HepG2 (cell line): Measurements from ENCODE around the gene SKP2.

ENCODE experiments used
- CHD4 ChIP-seq: fragments of 200-600 bp; sonication (generic); IDR thresholded peaks from 2 replicates; pipeline ENCODE4 v1.7.0; 2017; ENCODE audit warnings: mild to moderate bottlenecking, low read length, borderline replicate concordance
- GATA4 ChIP-seq: sonication (generic); IDR thresholded peaks from 2 replicates; pipeline ENCODE4 v1.6.1; 2016; ENCODE audit warnings: antibody characterized with exemption, low read depth, borderline replicate concordance
- POLR2A ChIP-seq, 2 experiments: IDR thresholded peaks; 2 replicates each; pipeline ENCODE4 v1.6.1; 2011; ENCODE audit warnings: low read depth in 2 of 2, low read length in 2 of 2, mild to moderate bottlenecking in 1 of 2, moderate library complexity in 1 of 2; ENCODE audit not compliant: insufficient read depth in 1 of 2
- RAD21 ChIP-seq: fragments of 450-650 bp; formaldehyde crosslinking; IDR thresholded peaks from 2 replicates; pipeline ENCODE4 v1.5.0; 2020; ENCODE audit warnings: mild to moderate bottlenecking
- SIN3B ChIP-seq: fragments of 150-350 bp; IDR thresholded peaks from 2 replicates; pipeline ENCODE4 v1.6.1; 2014; ENCODE audit warnings: low read length
- ZNF225 ChIP-seq: sonication (generic); formaldehyde crosslinking; IDR thresholded peaks from 2 replicates; pipeline ENCODE4 v1.4.0; 2020; ENCODE audit warnings: mild to moderate bottlenecking, missing genetic modification reagents
- ZNF317 ChIP-seq: sonication (generic); formaldehyde crosslinking; IDR thresholded peaks from 2 replicates; pipeline ENCODE4 v1.5.0; 2020; ENCODE audit warnings: mild to moderate bottlenecking, missing genetic modification reagents
- ZNF75D ChIP-seq: sonication (generic); formaldehyde crosslinking; IDR thresholded peaks from 2 replicates; pipeline ENCODE4 v1.8.1; 2023; ENCODE audit warnings: missing genetic modification reagents, mild to moderate bottlenecking, borderline replicate concordance
- TF ChIP-seq, protein P1 (sequence below): sonication (generic); formaldehyde crosslinking; IDR thresholded peaks from 2 replicates; pipeline ENCODE4 v1.4.0; 2020; ENCODE audit warnings: mild to moderate bottlenecking, missing genetic modification reagents
- TF ChIP-seq, protein P2 (sequence below): IDR thresholded peaks from 2 replicates; pipeline ENCODE4 v1.6.1; 2016; ENCODE audit warnings: low read depth, borderline replicate concordance
- TF ChIP-seq, protein P3 (sequence below): fragments of 450-650 bp; IDR thresholded peaks from 2 replicates; pipeline ENCODE4 v1.6.1; 2017; ENCODE audit warnings: mild to moderate bottlenecking
- TF ChIP-seq, protein P4 (sequence below): sonication (generic); formaldehyde crosslinking; IDR thresholded peaks from 2 replicates; pipeline ENCODE4 v1.4.0; 2020; ENCODE audit warnings: missing genetic modification reagents
- TF ChIP-seq, protein P5 (sequence below): IDR thresholded peaks from 2 replicates; pipeline ENCODE4 v1.6.1; 2012; ENCODE audit warnings: low read length, improper control_type of control experiment
- TF ChIP-seq, protein P6 (sequence below): sonication (generic); formaldehyde crosslinking; IDR thresholded peaks from 2 replicates; pipeline ENCODE4 v1.4.0; 2020; ENCODE audit warnings: missing genetic modification reagents

DNA sequence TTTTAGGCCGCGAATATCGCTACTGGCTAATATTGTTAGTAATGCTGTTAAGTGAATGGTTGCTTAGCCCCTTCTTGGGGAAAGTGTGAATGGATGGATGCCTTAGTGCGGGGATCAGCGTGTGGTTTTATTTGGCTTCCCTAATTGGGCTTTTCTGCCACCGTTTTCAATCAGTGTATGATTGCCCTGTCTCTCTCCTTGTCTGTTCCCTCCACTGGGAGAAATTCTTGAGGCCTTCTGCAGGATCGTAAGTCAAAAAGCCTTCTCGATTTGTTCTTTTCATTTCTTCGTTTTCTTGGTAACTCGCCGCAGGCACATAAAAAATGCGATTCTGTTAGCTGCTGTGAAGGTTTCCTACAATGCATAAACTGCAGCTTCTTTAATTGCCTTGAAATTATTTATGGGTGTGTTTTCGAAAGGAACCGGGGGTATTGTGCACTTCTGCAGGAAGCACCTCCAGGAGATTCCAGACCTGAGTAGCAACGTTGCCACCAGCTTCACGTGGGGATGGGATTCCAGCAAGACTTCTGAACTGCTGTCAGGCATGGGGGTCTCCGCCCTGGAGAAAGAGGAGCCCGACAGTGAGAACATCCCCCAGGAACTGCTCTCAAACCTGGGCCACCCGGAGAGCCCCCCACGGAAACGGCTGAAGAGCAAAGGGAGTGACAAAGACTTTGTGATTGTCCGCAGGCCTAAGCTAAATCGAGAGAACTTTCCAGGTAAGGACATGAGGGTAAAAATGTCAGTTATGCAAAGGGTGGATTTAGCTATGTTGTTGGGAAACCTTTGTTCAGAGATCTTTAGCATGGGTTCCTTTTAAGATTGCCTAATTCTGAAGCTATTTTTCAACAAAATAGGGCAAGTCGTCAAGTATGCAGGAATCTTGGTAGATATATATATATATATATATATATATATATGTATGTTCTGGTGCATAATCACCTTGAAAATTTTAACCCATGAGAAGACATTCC lies 700 bp downstream of the SKP2 start:
- TF ChIP-seq ZNF225 (no peak), CHD4 (no peak), POLR2A (IDR thresholded peaks at IDR 0.05; ENCODE audit: insufficient read depth in 1 of 2, low read depth in 2 of 2, low read length in 2 of 2) (no peak), GATA4 (no peak), ZNF75D (CRISPR knock-in tag) (no peak), ZNF317 (no peak), RAD21 (no peak), SIN3B (no peak)
- TF ChIP-seq, protein P1, sequence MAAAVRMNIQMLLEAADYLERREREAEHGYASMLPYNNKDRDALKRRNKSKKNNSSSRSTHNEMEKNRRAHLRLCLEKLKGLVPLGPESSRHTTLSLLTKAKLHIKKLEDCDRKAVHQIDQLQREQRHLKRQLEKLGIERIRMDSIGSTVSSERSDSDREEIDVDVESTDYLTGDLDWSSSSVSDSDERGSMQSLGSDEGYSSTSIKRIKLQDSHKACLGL (CRISPR knock-in tag), result no peak
- TF ChIP-seq, protein P2, sequence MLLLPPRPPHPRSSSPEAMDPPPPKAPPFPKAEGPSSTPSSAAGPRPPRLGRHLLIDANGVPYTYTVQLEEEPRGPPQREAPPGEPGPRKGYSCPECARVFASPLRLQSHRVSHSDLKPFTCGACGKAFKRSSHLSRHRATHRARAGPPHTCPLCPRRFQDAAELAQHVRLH (CRISPR knock-in tag), result no peak
- TF ChIP-seq, protein P3, sequence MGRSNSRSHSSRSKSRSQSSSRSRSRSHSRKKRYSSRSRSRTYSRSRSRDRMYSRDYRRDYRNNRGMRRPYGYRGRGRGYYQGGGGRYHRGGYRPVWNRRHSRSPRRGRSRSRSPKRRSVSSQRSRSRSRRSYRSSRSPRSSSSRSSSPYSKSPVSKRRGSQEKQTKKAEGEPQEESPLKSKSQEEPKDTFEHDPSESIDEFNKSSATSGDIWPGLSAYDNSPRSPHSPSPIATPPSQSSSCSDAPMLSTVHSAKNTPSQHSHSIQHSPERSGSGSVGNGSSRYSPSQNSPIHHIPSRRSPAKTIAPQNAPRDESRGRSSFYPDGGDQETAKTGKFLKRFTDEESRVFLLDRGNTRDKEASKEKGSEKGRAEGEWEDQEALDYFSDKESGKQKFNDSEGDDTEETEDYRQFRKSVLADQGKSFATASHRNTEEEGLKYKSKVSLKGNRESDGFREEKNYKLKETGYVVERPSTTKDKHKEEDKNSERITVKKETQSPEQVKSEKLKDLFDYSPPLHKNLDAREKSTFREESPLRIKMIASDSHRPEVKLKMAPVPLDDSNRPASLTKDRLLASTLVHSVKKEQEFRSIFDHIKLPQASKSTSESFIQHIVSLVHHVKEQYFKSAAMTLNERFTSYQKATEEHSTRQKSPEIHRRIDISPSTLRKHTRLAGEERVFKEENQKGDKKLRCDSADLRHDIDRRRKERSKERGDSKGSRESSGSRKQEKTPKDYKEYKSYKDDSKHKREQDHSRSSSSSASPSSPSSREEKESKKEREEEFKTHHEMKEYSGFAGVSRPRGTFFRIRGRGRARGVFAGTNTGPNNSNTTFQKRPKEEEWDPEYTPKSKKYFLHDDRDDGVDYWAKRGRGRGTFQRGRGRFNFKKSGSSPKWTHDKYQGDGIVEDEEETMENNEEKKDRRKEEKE, result no peak
- TF ChIP-seq, protein P4, sequence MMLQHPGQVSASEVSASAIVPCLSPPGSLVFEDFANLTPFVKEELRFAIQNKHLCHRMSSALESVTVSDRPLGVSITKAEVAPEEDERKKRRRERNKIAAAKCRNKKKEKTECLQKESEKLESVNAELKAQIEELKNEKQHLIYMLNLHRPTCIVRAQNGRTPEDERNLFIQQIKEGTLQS (CRISPR knock-in tag), result no peak
- TF ChIP-seq, protein P5, sequence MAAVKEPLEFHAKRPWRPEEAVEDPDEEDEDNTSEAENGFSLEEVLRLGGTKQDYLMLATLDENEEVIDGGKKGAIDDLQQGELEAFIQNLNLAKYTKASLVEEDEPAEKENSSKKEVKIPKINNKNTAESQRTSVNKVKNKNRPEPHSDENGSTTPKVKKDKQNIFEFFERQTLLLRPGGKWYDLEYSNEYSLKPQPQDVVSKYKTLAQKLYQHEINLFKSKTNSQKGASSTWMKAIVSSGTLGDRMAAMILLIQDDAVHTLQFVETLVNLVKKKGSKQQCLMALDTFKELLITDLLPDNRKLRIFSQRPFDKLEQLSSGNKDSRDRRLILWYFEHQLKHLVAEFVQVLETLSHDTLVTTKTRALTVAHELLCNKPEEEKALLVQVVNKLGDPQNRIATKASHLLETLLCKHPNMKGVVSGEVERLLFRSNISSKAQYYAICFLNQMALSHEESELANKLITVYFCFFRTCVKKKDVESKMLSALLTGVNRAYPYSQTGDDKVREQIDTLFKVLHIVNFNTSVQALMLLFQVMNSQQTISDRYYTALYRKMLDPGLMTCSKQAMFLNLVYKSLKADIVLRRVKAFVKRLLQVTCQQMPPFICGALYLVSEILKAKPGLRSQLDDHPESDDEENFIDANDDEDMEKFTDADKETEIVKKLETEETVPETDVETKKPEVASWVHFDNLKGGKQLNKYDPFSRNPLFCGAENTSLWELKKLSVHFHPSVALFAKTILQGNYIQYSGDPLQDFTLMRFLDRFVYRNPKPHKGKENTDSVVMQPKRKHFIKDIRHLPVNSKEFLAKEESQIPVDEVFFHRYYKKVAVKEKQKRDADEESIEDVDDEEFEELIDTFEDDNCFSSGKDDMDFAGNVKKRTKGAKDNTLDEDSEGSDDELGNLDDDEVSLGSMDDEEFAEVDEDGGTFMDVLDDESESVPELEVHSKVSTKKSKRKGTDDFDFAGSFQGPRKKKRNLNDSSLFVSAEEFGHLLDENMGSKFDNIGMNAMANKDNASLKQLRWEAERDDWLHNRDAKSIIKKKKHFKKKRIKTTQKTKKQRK, result no peak
- TF ChIP-seq, protein P6, sequence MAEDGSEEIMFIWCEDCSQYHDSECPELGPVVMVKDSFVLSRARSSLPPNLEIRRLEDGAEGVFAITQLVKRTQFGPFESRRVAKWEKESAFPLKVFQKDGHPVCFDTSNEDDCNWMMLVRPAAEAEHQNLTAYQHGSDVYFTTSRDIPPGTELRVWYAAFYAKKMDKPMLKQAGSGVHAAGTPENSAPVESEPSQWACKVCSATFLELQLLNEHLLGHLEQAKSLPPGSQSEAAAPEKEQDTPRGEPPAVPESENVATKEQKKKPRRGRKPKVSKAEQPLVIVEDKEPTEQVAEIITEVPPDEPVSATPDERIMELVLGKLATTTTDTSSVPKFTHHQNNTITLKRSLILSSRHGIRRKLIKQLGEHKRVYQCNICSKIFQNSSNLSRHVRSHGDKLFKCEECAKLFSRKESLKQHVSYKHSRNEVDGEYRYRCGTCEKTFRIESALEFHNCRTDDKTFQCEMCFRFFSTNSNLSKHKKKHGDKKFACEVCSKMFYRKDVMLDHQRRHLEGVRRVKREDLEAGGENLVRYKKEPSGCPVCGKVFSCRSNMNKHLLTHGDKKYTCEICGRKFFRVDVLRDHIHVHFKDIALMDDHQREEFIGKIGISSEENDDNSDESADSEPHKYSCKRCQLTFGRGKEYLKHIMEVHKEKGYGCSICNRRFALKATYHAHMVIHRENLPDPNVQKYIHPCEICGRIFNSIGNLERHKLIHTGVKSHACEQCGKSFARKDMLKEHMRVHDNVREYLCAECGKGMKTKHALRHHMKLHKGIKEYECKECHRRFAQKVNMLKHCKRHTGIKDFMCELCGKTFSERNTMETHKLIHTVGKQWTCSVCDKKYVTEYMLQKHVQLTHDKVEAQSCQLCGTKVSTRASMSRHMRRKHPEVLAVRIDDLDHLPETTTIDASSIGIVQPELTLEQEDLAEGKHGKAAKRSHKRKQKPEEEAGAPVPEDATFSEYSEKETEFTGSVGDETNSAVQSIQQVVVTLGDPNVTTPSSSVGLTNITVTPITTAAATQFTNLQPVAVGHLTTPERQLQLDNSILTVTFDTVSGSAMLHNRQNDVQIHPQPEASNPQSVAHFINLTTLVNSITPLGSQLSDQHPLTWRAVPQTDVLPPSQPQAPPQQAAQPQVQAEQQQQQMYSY (CRISPR knock-in tag), result no peak
